GM18511 (cell line): ENCODE results near the gene RHNO1.

Source experiments
- ATAC-seq: cut with Tn5 transposase; IDR thresholded peaks from one replicate; pipeline ENCODE4 v1.9.1; 2021; ENCODE audit warnings: mild to moderate bottlenecking, moderate library complexity; ENCODE audit not compliant: unreplicated experiment

Gene RHNO1

DNA sequence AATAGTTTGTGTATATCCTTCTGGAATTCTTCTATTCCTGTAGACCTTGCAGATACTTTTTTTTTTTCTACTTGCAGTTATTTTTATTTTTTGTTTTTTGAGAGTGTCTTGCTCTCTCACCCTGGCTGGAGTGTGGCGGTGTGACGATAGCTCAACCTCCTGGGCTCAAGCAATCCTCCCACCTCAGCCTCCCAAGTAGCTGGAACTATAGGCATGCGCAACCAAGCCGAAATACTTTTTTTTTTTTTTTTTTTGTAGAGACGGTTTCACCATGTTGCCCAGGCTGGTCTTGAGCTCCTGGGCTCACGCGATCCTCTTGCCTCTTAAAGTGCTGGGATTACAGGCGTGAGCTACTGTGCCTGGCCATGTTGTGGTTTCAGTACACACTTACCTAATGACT is 23.6 kb downstream of the RHNO1 start:
- no peak for ATAC-seq

DNA sequence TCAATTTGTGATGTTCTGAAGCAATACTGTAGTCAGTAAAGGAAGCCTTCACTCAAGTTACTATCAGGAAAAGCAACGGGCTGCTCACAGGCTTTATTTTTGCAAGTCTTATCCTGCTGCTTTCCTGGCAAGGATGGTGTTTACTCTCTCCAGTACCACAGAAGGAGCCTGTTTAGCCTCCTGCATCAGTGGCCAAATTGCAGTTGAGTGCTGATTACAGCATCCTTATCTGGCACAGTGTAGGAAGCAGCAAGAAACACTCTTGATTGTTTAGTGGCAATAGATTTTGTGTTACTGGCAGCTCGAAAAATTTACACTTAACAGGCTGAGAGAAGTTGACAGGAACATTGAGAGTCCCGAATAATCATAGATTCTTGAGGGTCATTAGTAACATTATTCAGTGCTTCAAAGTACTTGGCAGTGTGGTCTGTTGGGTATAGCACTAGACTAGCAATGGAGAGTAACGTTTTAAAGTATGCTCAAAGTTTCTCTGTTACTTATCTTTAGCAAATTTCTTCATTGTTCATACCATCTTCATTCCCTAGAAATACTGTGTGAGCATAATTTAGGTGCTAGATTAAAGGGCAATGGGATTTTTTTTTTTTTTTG is 25.4 kb downstream of the RHNO1 start:
- ATAC-seq, result no peak

DNA sequence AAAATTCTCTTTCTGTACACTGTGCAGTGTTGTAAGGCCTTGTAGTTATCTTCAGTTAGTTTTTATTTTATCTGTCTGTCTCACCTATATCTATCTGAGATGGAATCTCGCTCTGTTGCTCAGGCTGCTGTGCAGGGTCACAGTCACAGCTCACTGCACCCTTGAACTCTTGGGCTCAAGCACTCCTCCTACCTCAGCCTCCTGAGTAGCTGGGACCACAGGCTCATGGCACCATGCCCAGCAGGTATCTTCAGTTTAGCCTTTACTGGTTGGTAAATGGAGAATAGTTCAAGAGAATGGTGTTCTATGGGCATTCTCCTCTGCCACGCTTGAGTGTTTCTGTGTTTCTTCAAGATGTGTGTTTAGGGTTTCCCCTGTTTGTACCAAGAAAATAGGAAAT is 27.2 kb downstream of the RHNO1 start:
- ATAC-seq, result no peak

DNA sequence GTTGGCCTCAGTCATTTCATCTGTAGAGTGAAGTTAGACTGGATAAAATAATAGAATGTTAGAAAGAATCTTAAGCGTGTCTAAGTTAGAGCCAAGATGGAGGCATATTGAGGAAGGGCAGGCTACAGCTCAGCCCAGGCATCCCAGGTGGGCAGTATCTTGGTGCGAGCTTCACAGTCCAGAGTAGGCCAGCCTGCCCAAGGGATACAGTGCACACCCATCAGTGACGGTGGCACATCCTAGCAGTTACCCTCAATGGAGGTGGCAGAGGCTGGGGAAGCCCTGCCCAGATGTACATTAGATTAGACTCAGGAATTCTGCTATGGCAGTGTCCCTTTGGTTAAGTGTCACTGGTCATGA is 35.2 kb downstream of the RHNO1 start:
- no peak for ATAC-seq

DNA sequence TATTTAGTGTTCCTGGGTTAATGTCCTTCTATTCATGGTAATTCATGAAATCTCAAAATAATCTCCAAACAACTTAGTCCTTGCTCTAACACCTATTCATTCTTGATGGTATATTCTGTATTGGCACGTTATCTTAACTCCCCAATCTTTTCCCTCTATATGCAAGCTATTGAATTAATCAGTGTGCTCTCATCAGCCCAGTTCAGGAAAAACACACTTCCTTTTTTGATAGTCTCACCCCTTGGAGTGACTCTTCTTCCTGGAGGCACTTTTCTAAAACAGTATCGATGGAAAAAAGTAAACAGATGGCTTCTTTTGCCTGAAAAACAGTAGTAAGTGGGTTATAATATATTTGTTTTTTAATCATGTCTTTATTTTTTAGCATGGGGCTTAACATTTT is 42.2 kb downstream of the RHNO1 start:
- no peak for ATAC-seq

DNA sequence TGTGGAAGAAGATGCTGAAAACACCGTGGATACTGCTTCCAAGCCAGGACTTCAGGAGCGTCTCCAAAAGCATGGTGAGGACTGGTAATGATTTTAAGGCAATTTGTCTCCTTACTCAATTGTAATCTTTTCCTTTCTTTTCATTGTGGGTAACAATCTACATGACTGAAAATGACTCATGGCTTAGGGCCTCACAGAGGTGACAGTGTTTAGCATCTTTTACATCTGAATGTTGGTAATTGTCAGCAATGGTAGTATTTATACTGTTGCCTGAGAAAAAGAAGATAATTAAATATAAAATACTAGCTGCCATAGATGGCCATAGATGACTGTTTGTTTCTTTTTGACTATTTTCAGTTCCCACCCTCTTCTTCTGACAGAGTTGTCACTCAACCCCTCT is 45.3 kb downstream of the RHNO1 start:
- no peak for ATAC-seq

DNA sequence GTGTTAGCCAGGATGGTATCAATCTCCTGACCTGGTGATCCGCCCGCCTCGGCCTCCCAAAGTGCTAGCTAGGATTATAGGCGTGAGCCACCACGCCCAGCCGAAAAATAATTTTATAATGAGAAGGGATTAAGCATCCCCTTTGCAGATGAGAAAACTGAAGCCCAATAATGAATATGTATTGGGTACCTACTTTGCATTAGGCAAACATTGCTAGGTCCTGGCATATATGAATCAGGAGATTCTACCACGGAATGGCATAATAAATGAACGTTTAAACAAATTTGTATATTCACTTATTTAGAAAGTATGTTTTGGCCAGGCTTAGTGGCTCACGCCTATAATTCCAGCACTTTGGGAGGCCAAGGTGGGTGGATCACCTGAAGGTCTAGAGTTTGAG is 46.0 kb downstream of the RHNO1 start:
- no peak for ATAC-seq

DNA sequence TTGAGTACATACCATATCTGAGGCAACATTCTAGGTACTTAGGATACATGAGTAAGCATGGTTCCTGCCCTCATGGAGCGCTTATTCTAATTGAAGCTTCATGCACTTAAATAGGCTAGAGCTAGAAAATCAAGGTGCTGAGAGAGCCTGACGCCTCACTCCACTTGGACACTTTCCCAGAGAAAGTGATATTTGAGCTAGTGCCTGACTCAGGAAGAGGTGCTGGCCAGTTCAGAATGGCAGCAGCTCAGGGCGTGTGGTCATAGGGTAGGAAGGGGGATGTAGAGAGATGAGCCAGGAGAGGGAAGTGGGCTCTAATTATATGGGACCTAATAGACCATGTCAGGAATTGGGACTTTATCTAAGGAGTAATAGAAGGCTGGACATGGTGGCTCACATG is 47.0 kb downstream of the RHNO1 start:
- no peak for ATAC-seq

DNA sequence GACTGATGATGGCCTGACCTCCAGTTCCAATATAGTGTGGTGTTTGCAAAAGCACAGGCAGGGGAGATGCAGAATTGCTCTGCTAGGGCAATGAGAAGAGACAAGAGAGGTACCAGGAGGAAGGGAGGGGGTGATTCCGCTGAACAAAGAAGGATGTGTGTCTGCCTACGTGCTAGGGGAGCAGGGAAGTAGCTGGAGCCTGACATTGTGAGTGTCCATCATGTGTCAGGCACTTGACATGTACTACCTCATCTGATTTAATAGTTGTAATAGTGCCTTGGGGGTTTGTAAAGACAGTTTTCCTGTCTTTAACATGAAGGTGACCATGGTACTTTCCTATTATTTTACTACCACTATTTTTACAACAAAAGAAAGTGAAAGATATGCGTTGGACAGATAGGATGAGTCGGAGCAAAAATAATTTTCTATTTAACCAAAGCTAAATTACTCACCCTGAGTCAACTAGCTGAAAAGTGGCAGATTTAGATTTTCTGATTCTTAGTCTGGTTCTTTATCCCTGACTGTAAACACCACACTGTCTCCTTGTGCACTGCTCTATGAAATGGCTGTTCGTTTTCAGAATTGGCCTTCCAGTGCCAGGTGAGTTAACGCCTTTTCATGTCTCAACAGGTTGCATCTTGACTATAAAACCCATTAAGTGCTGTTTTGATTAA is 48.4 kb downstream of the RHNO1 start:
- no peak for ATAC-seq

DNA sequence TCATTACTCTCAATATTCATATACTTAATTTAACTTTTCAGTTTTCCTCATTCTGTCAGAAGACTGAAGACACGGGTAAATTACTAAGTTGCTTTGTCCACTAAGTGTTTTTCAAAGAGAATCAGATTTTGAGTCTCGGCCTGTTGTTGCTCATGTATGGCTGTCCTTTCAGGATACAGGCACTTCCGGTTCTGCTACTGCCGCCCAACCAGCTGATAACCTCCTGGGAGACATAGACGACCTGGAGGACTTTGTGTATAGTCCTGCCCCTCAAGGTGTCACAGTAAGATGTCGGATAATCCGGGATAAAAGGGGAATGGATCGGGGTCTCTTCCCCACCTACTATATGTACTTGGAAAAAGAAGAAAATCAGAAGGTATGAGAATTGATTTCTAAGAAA is 53.8 kb downstream of the RHNO1 start:
- ATAC-seq, result no peak

DNA sequence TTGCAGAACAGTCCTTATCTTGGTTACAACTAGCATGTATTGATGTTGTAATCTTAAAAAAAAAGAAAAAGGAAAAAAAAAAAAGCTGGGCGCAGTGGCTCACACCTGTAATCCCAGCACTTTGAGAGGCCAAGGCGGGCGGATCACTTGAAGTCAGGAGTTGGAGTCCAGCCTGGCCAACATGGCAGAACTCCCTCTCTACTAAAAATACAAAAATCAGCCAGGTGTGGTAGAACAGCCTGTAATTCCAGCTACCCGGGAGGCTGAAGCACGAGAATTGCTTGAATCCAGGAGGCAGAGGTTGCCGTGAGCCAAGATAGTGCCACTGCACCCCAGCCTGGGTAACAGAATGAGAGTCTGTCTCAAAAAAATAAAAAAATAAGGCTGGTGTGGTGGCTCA is 56.6 kb downstream of the RHNO1 start:
- ATAC-seq, result no peak

DNA sequence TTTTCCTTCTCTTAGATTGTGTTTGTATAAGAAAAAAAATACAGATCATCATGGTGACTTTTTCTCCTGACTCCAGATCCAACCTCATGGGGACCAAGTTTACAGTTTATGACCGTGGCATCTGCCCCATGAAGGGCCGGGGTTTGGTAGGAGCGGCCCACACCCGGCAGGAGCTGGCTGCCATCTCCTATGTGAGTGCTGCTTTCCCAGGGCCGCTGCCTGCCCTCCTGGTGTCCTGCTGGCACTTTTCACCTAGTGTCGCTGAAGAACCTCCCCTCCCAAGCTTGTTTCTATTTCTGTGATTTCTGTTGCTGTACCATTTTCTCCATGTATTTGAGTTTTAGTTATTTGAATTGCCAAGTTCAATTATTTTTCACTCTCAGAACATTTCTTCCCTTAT is 57.3 kb downstream of the RHNO1 start:
- ATAC-seq, result no peak

DNA sequence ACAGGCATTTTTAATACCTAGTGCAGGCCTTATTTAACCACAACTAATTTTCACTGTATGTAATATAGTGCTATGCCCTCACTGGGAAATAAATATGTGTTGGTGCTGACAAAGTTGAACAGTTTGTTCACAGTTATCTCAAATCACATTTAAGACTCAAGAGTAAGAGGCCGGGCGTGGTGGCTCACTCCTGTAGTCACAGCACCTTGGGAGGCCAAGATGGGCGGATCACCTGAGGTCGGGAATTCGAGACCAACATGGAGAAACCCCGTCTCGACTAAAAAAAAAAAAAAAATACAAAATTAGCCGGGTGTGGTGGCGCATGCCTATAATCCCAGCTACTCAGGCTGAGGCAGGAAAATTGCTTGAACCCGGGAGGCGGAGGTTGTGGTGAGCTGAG is 59.3 kb downstream of the RHNO1 start:
- no peak for ATAC-seq

DNA sequence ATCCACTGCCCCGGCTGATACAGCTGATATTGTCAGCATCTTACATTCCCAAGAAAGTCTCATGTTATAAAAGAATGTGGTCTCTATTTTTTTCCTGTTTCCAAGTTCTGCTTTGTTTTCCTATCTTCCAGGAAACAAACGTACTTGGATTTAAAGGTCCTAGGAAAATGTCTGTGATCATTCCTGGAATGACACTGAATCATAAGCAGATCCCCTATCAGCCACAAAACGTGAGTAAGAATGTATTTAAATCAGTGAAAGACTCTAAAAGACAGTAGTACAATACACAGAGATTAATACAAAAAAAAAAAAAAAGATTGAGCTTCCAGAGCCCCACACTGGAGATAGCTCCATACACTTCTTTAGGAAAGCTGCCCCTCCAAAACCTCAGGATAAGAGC is 60.5 kb downstream of the RHNO1 start:
- ATAC-seq, result no peak
